ENCODE data around the gene FAM163B.

The FAM163B gene

DNA sequence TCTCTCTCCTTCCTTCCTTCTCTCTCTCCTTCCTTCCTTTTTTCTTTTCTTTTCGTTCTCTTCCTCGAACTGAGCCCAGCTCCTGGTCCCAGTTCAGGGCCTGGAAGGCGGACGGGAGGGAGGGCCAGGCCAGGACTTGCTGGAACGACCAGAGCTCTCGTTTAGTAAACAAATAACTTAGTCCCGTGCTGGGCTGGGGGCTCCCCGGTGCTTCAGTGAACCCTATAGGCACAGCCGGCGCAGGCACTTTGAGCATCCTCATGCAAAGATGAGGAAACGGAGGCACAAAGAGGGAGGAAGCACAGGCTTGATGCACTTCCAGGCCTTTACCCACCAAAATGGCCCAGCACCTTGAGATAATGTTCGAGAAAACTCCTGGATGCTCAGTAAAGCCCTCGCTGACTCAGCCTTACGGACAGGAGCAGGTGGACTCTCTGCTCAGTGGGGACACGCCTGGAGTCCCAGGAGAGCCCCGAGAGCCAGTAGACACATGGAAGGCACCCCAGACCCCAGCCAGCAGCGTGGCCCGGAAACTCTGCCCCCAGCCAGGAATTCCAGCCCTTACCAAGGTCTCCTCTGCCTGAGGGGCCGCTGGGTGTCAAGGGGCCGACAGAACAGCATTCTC, 18.8 kb downstream of the FAM163B start:
- CTCF ChIA-PET = interaction anchor here (0.6 to 1.7 kb wide), 8 partner anchors 10 to 153 kb away, joined by 3 to 6 read pairs (median 4); partner anchors contain the start of gene ADAMTSL2
- H3K4me3 ChIP-seq (ENCODE audit: low read depth, low read length) = no peak overlapping the region
- TF ChIP-seq ZNF366 (tag by site-specific recombination; conservative IDR thresholded peaks at IDR 0.05) = 0 out of 2 replicates have a peak, but pooled peaks have one; percentile 18
- TF ChIP-seq, protein P1, sequence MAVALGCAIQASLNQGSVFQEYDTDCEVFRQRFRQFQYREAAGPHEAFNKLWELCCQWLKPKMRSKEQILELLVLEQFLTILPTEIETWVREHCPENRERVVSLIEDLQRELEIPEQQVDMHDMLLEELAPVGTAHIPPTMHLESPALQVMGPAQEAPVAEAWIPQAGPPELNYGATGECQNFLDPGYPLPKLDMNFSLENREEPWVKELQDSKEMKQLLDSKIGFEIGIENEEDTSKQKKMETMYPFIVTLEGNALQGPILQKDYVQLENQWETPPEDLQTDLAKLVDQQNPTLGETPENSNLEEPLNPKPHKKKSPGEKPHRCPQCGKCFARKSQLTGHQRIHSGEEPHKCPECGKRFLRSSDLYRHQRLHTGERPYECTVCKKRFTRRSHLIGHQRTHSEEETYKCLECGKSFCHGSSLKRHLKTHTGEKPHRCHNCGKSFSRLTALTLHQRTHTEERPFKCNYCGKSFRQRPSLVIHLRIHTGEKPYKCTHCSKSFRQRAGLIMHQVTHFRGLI (tag by site-specific recombination; IDR thresholded peaks at IDR 0.05) = no peak
- POLR2A ChIA-PET = no interaction called here
- no peaks in the 10 kb centered on the region for H3K9me3 ChIP-seq (ENCODE audit: control insufficient read depth, insufficient read depth, low read depth, low read length)
- H3K36me3 ChIP-seq (ENCODE audit: control insufficient read depth in 2 of 2, insufficient read depth in 1 of 2, low read length in 2 of 2) = no peaks in the 10 kb centered on the region
- H3K27ac ChIP-seq (ENCODE audit: extremely low read depth, low read depth, low read length) = no peak overlapping the region
- peaks cover 3% of the 10 kb centered on the region for H3K4me1 ChIP-seq (ENCODE audit: control insufficient read depth, insufficient read depth, low read length)

DNA sequence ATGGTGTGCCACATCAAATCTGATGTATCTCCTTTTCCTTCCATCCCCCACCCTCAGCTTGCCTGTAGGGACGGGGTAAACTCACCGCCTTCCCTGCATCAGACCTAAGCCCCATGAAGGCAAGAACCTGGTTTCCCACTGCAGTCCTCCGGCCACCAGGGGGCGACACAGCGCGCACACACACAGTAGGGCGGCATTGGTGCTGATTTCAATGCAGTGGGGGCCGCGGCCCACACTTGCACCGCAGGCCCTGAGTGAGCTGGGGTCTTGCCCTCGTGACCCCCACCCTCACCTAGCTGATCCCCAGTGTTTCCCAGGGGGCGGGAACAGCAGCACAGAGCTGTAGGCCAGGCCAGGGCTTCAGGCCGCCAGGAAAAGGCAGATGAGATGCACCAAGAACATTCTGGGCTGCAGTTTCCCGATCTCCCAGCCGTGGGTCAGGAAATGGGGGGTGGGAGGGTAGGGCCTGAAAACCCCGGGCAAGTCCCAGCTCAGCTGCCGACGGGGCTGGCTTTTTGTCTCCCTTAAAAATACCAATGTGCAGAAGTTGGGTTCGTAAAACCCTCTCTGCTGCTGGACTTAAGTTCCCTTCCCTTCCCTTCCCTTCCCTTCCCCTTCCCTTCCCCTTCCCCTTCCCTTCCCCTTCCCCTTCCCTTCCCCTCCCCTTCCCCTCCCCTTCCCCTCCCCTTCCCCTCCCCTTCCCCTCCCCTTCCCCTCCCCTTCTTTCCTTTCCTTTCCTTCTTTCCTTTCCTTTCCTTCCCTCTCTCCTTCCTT, 19.5 kb downstream of the FAM163B start:
- Histone ChIP-seq H3K4me1 (ENCODE audit: control insufficient read depth, insufficient read depth, low read length) (peaks cover 8% of the 10 kb centered on the region), H3K9me3 (ENCODE audit: control insufficient read depth, insufficient read depth, low read depth, low read length) (no peaks in the 10 kb centered on the region), H3K36me3 (ENCODE audit: control insufficient read depth in 2 of 2, insufficient read depth in 1 of 2, low read length in 2 of 2) (no peaks in the 10 kb centered on the region), H3K4me3 (ENCODE audit: low read depth, low read length) (no peak overlapping the region), H3K27ac (ENCODE audit: extremely low read depth, low read depth, low read length) (no peak overlapping the region)
- ChIA-PET POLR2A (interaction anchor here (0.7 kb wide), 1 partner anchor 50 kb away, joined by 6 read pairs; no protein-coding TSS in a partner anchor), CTCF (interaction anchor here (0.6 to 1.7 kb wide), 9 partner anchors 9 to 684 kb away, joined by 3 to 6 read pairs (median 4); partner anchors contain the start of gene ADAMTSL2)
- TF ChIP-seq, protein P2, sequence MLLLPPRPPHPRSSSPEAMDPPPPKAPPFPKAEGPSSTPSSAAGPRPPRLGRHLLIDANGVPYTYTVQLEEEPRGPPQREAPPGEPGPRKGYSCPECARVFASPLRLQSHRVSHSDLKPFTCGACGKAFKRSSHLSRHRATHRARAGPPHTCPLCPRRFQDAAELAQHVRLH (tag by site-specific recombination; IDR thresholded peaks at IDR 0.05) = 0 out of 2 replicates have a peak, but pooled peaks have one; percentile 18
- no peak for TF ChIP-seq ZNF391 (tag by site-specific recombination; IDR thresholded peaks at IDR 0.05; ENCODE audit: borderline replicate concordance, low read depth)
- TF ChIP-seq, protein P3, sequence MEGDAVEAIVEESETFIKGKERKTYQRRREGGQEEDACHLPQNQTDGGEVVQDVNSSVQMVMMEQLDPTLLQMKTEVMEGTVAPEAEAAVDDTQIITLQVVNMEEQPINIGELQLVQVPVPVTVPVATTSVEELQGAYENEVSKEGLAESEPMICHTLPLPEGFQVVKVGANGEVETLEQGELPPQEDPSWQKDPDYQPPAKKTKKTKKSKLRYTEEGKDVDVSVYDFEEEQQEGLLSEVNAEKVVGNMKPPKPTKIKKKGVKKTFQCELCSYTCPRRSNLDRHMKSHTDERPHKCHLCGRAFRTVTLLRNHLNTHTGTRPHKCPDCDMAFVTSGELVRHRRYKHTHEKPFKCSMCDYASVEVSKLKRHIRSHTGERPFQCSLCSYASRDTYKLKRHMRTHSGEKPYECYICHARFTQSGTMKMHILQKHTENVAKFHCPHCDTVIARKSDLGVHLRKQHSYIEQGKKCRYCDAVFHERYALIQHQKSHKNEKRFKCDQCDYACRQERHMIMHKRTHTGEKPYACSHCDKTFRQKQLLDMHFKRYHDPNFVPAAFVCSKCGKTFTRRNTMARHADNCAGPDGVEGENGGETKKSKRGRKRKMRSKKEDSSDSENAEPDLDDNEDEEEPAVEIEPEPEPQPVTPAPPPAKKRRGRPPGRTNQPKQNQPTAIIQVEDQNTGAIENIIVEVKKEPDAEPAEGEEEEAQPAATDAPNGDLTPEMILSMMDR (tag by site-specific recombination; IDR thresholded peaks at IDR 0.05) = peak; percentile 66

DNA sequence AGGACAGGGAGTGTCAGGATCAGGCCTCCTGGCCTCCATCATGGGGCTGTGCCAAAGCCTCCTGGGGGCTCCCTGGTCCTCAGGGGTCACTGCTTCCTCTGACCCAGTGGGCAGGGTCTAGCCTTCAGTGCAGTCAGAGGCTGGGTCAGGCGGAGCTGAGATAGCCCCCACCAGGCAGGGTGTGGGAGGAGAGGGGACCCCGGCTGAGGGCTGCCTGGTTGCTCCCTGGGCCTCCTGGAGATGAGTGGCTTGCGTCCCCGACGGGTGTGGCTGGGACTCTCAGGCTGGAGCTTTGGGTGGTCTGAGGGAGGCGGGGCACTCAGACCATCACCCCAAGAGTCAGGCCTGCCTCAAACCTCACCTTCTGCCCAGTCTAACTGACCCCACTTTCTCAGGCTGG, 21.7 kb downstream of the FAM163B start:
- TF ChIP-seq, protein P2 (tag by site-specific recombination; IDR thresholded peaks at IDR 0.05) = no peak
- no peak for TF ChIP-seq ZNF311 (tag by site-specific recombination; IDR thresholded peaks at IDR 0.05; ENCODE audit: borderline replicate concordance)
- TF ChIP-seq, protein P4, sequence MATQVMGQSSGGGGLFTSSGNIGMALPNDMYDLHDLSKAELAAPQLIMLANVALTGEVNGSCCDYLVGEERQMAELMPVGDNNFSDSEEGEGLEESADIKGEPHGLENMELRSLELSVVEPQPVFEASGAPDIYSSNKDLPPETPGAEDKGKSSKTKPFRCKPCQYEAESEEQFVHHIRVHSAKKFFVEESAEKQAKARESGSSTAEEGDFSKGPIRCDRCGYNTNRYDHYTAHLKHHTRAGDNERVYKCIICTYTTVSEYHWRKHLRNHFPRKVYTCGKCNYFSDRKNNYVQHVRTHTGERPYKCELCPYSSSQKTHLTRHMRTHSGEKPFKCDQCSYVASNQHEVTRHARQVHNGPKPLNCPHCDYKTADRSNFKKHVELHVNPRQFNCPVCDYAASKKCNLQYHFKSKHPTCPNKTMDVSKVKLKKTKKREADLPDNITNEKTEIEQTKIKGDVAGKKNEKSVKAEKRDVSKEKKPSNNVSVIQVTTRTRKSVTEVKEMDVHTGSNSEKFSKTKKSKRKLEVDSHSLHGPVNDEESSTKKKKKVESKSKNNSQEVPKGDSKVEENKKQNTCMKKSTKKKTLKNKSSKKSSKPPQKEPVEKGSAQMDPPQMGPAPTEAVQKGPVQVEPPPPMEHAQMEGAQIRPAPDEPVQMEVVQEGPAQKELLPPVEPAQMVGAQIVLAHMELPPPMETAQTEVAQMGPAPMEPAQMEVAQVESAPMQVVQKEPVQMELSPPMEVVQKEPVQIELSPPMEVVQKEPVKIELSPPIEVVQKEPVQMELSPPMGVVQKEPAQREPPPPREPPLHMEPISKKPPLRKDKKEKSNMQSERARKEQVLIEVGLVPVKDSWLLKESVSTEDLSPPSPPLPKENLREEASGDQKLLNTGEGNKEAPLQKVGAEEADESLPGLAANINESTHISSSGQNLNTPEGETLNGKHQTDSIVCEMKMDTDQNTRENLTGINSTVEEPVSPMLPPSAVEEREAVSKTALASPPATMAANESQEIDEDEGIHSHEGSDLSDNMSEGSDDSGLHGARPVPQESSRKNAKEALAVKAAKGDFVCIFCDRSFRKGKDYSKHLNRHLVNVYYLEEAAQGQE (tag by site-specific recombination; IDR thresholded peaks at IDR 0.05) = no peak
- CTCF ChIA-PET = interaction anchor here (1.1 kb wide), 1 partner anchor 15 kb away, joined by 3 read pairs; no protein-coding TSS in a partner anchor
- Histone ChIP-seq H3K9me3 (ENCODE audit: control insufficient read depth, insufficient read depth, low read depth, low read length) (no peaks in the 10 kb centered on the region), H3K4me3 (ENCODE audit: low read depth, low read length) (no peak overlapping the region), H3K4me1 (ENCODE audit: control insufficient read depth, insufficient read depth, low read length) (peaks cover 13% of the 10 kb centered on the region), H3K27ac (ENCODE audit: extremely low read depth, low read depth, low read length) (no peak overlapping the region), H3K36me3 (ENCODE audit: control insufficient read depth in 2 of 2, insufficient read depth in 1 of 2, low read length in 2 of 2) (no peaks in the 10 kb centered on the region)
- POLR2A ChIA-PET = interaction anchor here (1.1 kb wide), 1 partner anchor 62 kb away, joined by 3 read pairs; no protein-coding TSS in a partner anchor
